ENCODE data around the gene TMEM154.

TMEM154 gene

DNA sequence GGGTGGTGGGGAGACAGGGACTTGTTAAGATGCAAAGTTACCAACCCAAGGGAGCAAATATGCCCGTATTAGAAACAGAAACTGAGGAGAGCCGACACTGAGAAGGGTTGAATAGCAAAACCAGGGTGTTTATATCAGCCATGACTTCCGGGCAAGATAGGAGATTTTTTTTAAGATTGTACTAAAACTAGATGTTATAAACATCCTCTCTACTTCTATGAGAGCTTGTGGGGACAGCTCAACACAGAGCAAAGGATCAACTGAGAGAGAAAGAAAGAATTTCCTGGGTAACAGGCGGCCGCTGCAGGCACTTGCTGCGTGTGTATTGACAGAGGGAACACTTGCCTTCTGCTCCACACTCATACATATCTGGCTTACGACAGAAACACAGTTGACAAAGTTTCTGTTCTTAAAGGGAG lies 94.8 kb downstream of the TMEM154 start:
- Mint-ChIP-seq H3K9me3 (no peaks in the 10 kb centered on the region), H3K36me3 (no peaks in the 10 kb centered on the region), H3K4me1 (peaks cover 7% of the 10 kb centered on the region), H3K4me3 (peak overlapping the region; percentile 51), H3K27ac (peak overlapping the region; percentile 84)
- peak; percentile 44 for ATAC-seq
- DNase-seq (ENCODE audit: low spot score in 2 of 2): no peak

DNA sequence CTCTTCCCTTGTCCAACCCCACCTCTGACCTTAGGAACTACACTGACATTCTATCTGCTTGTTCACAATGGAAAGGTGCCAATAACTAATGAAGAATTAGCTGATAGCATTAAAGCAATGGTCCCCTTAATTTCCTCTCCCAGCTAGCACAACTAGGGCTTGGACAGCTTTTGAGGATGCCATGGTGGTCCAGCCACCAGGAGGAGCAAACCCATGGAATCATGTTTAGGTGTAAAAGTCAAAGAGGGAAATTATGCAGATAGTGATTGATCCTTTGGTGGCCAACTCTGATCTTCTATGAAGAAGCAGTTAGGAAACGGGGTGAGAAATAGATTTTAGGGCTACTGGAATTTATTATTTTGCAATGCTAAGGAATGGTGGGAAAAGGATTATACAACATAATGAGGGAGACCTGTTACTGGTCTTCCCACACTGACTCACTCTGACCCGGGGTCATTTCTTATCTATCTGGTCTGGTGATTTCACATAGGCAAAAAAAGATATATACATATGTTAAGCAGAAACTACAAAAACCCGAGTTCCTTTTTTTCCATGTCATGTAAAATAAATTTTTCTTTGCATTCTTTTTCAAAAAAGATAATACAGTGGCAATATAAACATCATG lies 98.1 kb downstream of the TMEM154 start:
- peaks cover 7% of the 10 kb centered on the region for H3K4me1 Mint-ChIP-seq
- no peak overlapping the region for H3K4me3 Mint-ChIP-seq
- H3K36me3 Mint-ChIP-seq: no peaks in the 10 kb centered on the region
- no peak for DNase-seq (ENCODE audit: low spot score in 2 of 2)
- no peaks in the 10 kb centered on the region for H3K9me3 Mint-ChIP-seq
- no peak for ATAC-seq
- no peak overlapping the region for H3K27ac Mint-ChIP-seq

DNA sequence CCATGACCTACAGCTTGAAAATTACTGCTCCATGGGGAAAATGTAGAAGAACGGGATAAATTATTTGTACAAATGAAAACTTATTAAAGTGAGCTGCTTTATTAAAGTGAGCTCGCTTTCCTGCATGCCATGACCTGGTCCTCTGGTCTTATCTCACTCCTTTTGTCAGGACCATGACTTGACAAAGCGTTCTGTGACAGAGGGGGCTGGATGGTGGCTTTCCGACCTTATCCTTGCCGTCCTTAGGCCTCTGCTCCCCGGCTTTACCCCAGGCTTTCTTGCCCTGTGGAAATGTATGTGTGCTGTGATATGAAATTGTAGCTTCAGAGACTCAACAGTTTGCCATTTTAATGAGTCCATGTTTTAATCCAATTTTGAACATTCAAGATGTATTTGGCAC lies 99.9 kb downstream of the TMEM154 start:
- Mint-ChIP-seq H3K36me3 (no peaks in the 10 kb centered on the region), H3K4me3 (no peak overlapping the region), H3K9me3 (no peaks in the 10 kb centered on the region), H3K27ac (no peak overlapping the region), H3K4me1 (peaks cover 2% of the 10 kb centered on the region)
- no peak for ATAC-seq
- DNase-seq (ENCODE audit: low spot score in 2 of 2): no peak

DNA sequence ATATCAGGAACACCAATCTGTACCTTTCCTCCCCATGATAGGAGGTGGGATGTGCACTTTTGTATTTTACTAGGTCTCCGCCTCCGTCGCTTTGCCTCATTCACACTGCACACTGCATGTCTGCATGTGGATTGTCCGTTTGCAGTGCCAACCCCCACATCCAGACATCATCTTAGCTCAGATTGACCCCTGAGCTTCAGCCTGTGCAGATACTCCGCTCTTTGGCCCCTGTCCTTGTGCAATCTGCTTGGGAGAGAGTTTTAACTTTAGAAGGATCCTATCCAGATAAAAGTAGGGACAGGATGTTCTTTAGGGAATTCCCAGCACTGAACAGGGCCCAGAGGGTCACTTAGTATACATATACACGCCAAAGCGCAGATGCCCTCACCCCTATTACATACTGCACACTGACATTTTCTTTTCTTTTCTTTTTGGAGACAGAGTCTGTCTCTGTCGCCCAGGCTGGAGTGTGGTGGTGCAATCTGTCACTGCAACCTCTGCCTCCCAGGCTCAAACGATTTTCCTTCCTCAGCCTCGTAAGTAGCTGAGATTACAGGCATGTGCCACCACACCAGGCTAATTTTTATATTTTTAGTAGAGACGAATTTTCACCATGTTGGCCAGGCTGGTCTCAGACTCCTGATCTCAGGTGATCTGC lies 100.6 kb downstream of the TMEM154 start:
- Mint-ChIP-seq H3K4me1 (no peaks in the 10 kb centered on the region), H3K27ac (no peak overlapping the region), H3K9me3 (no peaks in the 10 kb centered on the region), H3K36me3 (no peaks in the 10 kb centered on the region), H3K4me3 (no peak overlapping the region)
- DNase-seq (ENCODE audit: low spot score in 2 of 2): no peak
- no peak for ATAC-seq

DNA sequence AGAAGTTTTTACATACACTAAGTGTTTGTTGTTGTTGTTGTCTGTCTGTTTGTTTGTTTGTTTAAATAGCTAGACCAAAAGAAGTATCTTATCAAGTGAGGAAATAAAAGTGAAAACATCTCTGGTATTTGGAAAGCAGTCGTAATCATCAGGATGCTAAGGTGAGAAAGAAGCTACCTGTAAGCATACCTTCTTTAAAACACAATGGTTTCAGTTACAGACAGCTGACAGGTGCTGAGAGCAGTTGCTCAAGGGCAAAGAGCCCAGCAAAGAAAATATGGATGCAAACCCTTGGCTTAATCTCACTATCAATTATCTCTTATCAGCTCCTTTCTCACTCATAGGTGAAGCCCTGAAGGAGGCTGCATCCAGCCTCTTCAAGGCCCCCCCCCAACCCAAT lies 101.1 kb downstream of the TMEM154 start:
- H3K4me1 Mint-ChIP-seq: no peaks in the 10 kb centered on the region
- H3K9me3 Mint-ChIP-seq: no peaks in the 10 kb centered on the region
- H3K4me3 Mint-ChIP-seq: no peak overlapping the region
- no peak for ATAC-seq
- no peak overlapping the region for H3K27ac Mint-ChIP-seq
- no peak for DNase-seq (ENCODE audit: low spot score in 2 of 2)
- no peaks in the 10 kb centered on the region for H3K36me3 Mint-ChIP-seq

DNA sequence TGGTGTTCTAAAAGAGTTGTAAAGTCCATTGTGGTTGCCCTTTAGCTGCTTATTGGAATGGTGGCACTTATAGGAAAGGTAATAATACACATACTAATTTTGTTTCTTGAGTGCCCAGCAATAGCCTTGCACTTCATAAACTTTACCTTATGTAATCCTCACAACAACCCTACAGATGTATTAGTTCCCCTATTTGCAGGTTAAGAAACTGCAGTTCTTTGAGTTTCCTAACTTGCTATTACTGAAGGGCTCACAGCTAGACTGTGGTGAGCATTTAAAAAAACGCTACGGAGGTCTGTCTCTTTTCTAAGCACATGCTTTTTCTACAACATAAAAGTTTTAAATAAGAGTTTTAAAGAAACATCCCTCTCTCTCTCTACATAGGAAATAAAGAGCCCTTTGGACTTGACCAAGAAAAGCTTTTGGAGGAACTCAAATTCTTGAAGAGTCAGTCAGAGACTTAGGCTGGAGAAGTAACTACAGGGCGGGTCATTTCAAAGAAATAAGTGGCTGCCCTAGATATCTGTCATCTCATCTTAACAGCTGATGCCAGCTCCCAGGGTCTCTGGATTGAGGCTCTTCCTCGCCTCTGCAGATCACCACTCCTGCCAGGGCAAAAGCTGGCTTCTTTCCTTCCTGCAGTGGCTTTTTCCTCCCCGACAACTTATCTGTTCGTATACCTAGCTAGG lies 101.9 kb downstream of the TMEM154 start:
- Mint-ChIP-seq H3K9me3 (no peaks in the 10 kb centered on the region), H3K36me3 (no peaks in the 10 kb centered on the region), H3K27ac (no peak overlapping the region), H3K4me1 (no peaks in the 10 kb centered on the region), H3K4me3 (no peak overlapping the region)
- DNase-seq (ENCODE audit: low spot score in 2 of 2) (no peak), ATAC-seq (no peak)

DNA sequence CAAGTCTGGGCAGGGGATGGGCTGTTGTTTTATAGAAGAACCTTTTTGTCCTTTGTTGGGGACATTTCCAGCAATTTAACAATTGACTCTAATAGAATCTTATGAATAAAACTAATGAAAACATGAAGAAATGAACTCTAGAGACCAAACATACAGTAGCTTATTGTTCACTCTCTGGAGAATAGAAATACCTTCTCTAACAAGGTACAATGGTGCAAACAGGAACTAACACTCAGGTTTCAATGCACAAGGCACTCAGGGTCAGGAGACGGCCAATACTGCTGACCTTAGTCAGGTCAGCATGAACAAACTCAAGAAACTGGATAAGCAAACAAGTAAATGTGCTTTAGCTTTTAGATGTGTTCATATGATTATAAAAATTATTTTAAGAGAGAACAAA lies 104.3 kb downstream of the TMEM154 start:
- H3K4me3 Mint-ChIP-seq: no peak overlapping the region
- DNase-seq (ENCODE audit: low spot score in 2 of 2) (no peak), ATAC-seq (no peak)
- H3K9me3 Mint-ChIP-seq: no peaks in the 10 kb centered on the region
- no peak overlapping the region for H3K27ac Mint-ChIP-seq
- H3K36me3 Mint-ChIP-seq: no peaks in the 10 kb centered on the region
- no peaks in the 10 kb centered on the region for H3K4me1 Mint-ChIP-seq

DNA sequence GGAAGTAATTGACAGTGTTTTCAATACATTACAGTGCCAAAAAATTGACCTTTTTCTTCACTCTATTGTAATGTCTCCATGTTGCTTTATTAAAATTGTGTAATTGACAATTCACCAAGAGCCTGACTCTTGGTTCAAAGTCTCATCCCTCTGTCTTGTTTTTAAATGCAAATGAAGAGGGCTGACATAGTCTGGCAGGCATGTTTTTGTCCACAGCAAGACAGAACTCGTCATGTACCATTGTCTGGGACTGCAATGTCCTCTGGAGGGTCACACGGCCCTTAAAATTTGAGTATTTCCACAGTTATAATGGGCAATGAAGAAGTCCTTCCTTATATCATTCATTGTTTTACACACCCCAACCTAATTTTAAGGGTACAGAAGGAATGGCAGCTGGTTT lies 105.9 kb downstream of the TMEM154 start:
- ATAC-seq: no peak
- no peaks in the 10 kb centered on the region for H3K9me3 Mint-ChIP-seq
- H3K36me3 Mint-ChIP-seq: no peaks in the 10 kb centered on the region
- DNase-seq (ENCODE audit: low spot score in 2 of 2): no peak
- no peak overlapping the region for H3K27ac Mint-ChIP-seq
- H3K4me3 Mint-ChIP-seq: no peak overlapping the region
- no peaks in the 10 kb centered on the region for H3K4me1 Mint-ChIP-seq

DNA sequence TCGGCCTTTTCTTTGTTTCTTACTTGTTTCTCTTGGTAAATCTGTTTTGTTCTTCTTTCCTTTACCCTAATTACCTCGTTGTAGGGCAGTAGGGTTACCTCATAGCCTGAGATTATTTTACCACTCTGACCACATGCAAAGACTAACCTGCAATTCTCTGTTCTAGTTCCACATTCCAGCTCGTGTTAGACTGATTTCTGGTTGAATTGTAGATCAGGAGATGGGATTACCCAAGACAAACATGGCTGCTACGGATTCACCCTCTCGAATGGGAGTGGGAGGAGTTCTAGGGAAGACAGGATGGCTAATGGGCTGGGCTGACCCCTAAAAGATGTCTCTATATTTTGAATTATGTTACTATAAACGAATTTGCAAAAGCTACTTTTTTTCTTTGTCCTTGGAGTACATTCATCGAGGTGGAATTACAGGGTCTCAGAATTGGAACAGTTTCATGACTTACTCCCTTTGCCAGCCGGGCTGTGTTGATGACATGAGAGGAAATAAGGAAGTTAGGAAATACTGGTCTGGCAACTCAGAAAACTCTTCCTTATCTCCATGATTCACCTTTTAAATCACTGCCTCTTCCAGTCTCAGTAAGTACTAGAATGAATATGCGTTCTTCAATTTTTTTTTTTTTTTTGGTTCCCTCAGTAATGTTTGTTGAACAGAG lies 107.2 kb downstream of the TMEM154 start:
- no peak for ATAC-seq
- DNase-seq (ENCODE audit: low spot score in 2 of 2): no peak
- H3K27ac Mint-ChIP-seq: no peak overlapping the region
- H3K4me3 Mint-ChIP-seq: no peak overlapping the region
- H3K4me1 Mint-ChIP-seq: no peaks in the 10 kb centered on the region
- no peaks in the 10 kb centered on the region for H3K36me3 Mint-ChIP-seq
- H3K9me3 Mint-ChIP-seq: no peaks in the 10 kb centered on the region

DNA sequence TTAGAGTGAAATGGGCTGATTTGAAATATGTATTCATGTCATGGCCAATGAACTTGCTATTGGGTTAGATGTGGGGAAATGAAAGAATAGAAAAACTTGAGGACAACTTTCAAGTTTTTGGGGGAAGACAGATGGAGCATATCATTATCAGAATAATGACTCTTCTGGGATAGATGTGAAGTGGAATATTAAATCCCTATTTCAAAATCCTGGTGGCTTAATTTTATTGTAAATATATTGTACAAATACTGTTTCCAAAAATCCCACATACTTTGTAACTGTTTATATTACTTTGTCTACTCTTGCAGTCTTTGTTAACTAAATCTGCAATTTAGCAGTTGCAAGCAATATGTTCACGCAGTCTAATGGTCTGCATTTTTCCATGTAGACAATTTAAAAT lies 108.0 kb downstream of the TMEM154 start:
- no peaks in the 10 kb centered on the region for H3K4me1 Mint-ChIP-seq
- no peaks in the 10 kb centered on the region for H3K9me3 Mint-ChIP-seq
- H3K4me3 Mint-ChIP-seq: no peak overlapping the region
- DNase-seq (ENCODE audit: low spot score in 2 of 2): no peak
- H3K27ac Mint-ChIP-seq: no peak overlapping the region
- no peaks in the 10 kb centered on the region for H3K36me3 Mint-ChIP-seq
- ATAC-seq: no peak

DNA sequence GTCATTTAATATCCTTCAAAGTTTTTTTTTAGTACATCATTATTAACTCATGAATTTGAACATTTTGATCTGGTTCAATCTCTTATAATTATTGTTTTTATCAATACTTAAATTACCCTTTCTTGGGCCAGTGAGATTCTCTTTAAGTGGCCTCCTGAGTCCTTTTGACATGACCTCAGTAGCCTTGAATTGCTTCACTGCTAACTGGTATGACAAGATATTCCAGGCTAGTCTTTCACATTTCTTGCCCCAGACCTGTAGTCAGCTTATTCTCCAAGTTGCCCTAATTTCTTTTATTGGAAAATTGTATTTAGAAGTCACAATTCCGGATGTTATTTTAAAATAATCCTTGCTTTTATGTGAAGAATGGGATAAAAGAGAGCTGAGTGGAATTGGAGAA lies 108.5 kb downstream of the TMEM154 start:
- no peak overlapping the region for H3K4me3 Mint-ChIP-seq
- no peak overlapping the region for H3K27ac Mint-ChIP-seq
- H3K9me3 Mint-ChIP-seq: no peaks in the 10 kb centered on the region
- no peaks in the 10 kb centered on the region for H3K4me1 Mint-ChIP-seq
- ATAC-seq (no peak), DNase-seq (ENCODE audit: low spot score in 2 of 2) (no peak)
- H3K36me3 Mint-ChIP-seq: no peaks in the 10 kb centered on the region
